Cerebellar nuclear complex (tissue), 1 donor: ENCODE measurements around the gene NUP210L.
"Not testable (repeated sequence)": the region's sequence is repeated elsewhere in the genome, so short reads cannot be mapped to it uniquely, and the experiment has no call there.

ENCODE experiments used
- DNase-seq, 2 experiments: peaks; one replicate each; lab custom pipeline; 2025; lab: John Stamatoyannopoulos, UW

NUP210L gene

DNA sequence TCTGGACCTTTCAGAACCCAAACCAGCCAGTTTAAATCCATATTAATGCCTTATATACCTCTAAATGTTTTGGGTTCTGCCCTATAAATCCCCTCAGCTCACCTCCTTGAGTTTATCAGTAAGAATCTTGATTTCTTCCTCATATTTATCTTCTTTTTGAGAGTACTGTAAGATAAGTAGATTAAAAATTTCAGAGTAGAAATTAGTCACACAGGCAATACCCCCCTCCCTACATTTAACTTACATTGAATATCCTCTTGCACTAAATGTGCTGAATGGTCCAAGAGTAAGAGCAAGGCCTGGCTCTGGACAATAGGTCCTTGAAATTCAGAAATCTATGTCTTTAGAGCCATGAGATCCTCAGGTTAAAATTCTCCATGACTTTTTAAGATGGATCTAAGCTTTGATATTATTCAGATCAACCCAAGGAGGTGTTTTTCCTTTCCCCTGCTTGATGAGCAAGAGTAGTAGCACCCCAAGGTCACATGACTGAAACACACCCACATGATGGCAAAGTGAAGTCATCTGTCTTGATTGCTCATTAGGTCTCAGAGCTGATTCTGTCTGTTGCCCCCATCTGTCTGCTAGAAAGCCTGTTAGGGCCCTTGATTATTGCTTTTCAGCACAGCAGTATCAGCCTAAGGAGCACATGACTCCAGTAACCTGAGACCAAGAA lies 15.8 kb upstream of the NUP210L start:
- DNase-seq: no peak

DNA sequence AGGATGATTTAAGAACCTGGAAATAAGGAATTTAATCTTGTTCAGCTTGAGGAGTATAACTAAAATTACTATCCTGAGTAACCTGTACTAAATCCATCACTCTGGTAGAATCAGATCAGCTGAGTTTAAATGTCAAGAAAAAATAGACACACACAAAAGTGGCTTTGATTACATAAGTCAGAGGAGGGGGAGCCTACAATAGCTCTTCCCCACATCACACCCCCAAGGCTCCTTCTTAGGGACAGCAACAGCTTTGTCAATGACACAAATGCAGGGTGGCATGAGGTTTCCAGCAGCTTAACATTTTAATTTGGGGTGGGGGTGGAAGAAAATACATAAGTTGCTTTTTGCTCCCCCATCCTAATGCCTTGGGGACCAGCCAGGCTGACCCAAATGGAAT lies 12.6 kb upstream of the NUP210L start:
- DNase-seq: no peak

DNA sequence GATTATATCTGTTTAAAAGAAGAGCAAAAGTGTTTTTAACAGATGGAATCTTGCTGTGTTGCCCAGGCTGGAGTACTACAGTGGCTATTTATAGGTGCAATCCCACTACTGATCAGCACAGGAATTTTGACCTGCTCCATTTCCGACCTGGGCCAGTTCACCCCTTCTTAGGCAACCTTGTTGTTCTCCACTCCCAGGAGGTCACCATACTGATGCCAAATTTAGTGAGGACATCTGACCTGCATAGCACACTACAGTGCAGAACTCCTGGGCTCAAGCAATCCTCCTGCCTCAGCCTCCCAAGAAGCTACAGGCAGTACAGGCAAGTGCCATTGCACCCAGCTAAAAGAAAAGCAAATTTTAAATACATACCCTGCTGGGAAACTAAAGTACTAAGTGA lies 11.3 kb upstream of the NUP210L start:
- DNase-seq: no peak

DNA sequence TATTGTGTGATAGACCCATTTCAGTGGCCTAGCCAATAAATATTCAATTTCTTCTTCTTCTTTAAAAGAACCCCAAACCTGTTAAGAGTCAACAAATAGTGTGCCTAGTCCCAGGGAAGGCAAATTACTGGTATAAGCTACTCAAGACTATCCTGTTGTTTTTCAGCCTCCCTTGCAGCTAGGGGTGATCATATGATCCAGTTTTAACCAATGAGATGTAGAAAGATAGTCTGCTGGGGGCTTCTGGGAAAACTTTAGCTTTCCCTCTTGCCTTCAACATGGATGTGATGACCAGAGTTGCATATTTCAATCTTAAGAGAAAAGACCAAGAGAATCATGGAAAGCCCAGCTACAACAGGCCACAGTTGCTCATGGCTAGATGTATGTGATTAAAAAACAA lies 4.7 kb upstream of the NUP210L start:
- DNase-seq: no peak

DNA sequence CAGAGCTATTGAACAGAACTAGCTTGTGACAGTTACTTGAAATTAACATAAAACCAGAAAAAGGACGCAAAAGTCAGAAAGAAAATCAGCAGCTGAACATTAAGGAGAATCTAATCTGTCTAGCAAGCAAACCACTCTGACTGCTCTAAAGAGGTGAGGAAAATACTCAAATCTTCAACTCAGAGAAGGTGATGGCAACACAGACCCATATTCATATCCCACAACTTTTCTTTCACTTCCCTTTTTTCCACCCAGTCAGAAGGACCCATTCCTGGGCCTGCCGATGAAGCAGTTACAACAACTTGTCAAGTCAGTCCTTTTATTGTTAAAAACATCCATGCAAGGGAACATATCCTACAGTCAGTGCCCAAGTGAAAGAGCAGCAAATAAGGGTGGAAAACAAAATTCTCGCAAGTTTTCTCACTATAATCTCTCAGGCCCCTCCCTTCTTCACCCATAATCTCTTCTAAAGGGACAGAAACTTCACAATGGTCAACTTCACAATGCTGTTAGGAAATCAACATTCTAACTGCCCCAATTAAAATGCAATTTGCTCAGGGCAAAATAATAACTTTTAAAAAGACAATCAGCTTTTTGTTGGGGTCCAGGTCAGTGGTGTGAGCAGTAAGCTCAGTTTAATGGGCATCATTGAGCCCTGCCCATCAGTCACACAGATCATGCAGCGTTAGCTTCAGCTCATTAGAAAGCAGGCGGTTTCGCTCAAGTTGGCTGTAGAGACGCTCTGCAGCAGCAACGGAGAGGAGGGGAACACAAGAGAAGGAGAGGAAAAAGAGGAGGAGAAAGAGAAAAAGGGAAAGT lies 3.6 kb upstream of the NUP210L start:
- no peak for DNase-seq

DNA sequence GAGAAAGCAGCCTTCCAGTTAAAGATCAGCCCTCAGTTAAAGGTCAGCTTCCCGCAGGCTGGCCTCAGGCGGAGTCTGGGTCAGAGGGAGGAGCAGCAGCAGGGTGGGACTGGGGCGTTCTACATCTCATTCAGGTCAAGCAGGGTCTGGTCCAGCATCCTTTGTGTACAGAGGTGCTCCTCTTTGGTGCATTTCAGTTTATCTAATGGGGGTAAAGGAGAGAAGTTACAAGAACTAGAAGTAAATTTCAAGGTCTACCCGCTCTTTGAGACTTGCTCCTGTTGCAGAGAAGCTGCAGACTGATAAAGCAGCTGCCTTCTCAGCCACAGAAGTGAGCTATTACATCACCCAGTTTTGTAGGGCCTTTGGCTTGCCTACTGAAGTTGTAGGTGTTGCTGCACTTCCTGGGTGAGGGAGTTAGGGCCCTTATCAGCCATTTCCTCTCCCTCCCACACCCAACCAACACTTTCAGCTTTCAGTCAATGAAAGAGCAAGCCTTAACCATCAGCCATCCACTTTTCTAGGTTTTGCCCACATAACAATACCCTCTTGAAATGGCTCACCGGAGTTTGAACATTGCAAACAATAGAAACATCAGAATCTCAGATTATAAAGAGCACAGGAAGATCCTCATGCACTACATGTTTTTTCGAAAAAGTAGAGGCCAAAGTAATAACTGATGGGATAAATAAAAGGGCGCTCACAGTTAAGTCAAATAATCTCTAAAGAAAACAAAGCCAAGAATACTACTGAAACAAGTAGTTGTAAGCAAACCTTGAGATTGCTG lies 2.8 kb upstream of the NUP210L start:
- no peak for DNase-seq

DNA sequence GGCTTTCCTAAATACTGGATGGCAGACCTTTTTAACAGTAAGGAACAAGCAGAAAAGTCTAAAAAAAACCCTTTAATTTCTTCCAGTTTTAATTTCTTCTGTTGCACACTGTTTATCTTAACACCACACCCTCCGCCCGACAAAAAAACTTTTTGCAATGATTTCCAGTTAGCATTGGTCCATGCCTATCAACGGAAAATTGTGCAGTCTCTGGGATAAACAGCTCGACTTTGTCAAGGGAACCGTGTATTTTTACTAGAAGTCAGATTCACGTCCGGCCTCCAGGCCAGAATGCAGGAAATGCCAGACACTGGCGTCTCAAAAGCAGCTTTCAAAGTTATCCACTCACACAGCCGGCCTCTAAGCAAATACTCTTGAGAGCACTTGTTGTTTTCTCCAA lies 378 bp upstream of the NUP210L start:
- DNase-seq: no peak

DNA sequence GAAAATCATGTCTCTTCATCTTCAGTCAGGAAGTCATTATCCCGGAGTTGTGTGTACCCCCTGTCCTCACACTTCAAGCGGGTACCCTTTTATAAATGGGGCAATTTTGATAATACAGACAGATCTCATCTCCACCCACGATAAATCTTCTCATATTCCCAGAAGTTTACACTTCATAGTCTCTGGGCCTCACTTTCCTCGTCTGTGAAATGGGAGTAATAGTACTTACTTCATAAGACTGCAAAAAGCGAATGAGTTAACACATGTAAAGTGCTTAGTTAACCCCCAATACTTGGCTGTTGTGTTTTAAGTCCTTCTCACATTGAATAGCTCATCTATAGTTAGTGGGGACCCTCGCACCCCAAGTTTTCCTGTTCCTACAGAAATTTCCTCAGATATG lies 820 bp downstream of the NUP210L start:
- no peak for DNase-seq

DNA sequence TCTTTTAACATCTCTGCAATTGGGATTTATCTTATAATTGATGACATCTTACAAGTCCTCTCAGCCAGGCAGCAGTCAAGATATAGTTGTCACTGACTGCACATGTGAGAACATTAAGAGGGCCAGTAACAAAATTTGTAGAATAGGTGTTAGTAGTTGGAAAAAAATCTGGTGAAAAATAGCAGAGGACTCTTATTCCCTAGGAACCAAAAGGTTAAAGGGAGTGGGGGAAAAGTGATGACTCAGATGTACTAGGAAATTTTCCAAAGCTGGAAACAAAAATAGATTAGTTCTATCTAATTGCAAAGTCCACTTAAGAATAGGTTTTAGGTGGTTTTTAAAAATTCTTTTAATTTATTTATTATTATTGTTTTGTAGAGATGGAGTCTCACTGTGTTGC lies 3.6 kb downstream of the NUP210L start:
- DNase-seq: no peak

DNA sequence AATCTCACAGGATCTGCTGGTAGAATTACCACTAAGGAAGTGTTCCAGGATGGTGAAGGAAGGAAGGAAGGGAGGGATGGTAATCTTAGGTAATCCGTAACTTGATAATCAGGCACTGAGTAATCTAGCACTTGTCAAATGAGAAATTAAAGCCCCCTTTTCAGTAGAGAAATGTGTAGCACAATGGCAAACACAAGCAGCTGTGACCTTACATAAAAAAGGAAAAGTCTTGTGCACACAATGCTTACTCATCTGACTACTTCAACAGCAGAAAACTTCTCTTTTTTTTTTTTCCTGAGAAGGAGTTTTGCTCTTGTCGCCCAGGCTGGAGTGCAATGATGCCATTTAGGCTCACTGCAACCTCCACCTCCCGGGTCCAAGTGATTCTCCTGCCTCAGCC lies 6.1 kb downstream of the NUP210L start:
- no peak for DNase-seq

DNA sequence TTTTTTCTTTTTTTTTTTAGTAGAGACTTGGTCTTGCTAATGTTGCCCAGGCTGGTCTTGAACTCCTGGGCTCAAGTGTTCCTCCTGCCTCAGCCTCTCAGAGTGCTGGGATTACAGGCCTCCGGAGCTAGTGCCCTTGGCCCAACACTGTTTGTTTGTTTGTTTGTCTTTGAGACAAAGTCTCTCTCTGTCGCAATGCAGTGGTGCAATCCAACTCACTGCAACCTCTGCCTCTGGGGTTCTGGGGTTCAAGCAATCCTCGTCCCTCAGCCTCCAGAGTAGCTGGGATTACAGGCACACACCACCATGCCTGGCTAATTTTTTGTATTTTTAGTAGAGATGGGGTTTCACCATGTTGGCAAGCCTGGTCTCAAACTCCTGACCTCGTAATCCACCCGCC lies 7.4 kb downstream of the NUP210L start:
- not testable (repeated sequence) for DNase-seq

DNA sequence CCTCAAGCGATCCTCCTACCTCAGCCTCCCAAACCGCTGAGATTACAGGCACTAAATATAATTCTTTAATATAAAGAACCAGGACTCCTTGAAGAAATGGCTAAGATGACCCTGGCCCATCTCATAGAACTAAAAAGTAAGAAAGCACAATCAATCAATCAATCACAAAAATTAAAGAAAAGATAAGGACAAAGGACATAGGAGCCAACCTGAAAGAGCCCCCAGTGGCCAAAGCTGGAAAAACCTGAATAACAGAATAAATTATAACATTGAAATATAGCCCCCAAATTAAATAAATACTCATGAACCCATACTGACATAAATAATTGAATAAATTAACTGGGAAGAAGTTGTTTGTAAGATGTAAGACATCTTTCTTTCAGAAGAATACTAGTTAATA lies 8.9 kb downstream of the NUP210L start:
- no peak for DNase-seq

DNA sequence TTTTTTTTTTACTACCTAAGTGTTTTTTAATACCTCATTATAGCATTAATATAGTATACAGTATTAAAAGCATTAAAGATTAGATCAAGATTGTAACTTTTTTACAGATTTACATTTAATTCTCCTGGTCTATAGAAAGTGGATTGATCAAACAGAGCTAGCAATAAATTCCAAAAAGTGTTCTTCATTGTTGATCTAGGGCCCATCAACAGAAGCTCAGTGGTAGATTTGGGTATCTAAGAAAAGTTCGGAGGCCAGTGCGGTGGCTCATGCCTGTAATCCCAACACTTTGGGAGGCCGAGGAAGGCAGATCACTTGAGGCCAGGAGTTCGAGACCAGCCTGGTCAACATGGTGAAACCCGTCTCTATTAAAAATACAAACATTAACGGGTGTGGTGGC lies 12.5 kb downstream of the NUP210L start:
- no peak for DNase-seq

DNA sequence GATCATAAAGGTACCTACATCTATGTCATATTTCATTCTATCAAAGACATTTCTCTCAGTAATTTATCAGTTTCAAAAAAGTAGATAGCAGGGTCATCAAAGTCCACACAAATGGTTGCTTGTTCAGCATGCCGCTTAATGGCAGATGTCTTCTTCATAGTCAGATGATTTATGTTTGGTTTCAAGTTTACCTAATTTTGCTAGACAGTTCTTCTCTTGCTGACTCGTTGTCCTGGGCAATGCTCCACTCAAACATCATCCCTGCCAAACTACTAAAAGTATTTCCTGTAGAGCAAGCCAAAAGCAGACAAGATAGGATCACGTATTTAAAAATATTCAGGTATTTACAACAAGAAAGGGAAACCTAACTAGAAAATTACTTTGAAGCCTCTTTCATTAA lies 13.6 kb downstream of the NUP210L start:
- no peak for DNase-seq

DNA sequence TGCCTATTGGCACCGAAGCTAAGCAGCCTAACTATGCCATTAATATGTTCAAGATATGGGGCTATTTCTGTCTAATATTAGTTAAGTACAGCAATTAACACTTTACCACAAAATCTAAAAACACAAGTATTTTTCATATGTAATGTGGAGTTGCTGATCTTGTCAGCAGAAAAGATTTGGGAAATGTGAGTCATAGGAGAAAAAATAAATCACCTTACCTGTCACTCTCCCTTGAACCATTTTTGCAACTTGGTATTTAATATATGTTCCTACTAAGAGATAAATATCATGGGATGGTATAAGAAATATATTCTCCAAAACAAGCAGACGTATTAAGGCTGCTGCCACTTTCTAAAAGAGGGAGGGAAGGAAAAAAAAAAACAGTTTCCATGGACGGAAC lies 17.0 kb downstream of the NUP210L start:
- no peak for DNase-seq

DNA sequence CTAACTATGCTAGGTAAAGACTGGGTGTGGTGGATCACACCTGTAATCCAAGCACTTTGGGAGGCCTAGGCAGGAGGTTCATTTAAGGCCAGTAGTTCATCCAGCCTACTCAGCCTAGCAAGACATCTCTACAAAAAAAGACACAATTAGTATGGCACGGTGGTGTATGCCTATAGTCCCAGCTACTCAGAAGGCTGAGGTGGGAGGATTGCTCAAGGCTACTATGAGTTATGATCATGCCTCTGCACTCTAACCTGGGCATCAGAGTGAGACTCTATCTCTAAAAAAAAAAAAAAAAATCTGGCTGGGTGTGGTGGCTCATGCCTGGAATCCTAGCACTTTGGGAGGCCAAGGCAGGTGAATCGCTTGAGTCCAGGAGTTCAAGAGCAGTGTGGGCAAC lies 21.6 kb downstream of the NUP210L start:
- no peak for DNase-seq

DNA sequence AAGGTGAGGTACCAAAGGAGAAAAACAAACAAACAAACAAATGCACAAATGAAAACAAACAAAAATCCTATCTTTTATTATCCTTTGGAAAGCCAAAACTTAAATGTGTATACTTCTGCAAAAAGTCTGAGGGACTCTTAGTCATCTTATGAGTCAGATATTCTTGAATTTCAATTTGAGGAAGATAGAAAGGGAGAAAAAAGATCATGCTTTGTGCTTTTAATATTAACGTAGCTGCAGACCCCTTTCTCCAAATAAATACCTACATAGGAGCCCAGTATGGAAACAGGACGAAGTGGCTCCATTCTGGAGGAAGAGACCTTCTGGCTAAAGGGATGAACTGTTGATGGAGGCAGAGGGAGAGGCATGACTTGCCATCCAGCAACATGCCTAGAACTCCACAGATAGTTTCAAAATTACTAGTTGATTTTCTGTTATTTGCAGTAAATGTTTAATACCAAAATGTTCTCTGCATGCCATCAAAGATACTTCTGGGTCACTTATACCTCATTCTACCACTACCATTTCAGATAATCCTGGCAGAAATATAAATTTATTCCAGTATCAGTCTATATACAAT lies 25.4 kb downstream of the NUP210L start:
- DNase-seq: no peak

DNA sequence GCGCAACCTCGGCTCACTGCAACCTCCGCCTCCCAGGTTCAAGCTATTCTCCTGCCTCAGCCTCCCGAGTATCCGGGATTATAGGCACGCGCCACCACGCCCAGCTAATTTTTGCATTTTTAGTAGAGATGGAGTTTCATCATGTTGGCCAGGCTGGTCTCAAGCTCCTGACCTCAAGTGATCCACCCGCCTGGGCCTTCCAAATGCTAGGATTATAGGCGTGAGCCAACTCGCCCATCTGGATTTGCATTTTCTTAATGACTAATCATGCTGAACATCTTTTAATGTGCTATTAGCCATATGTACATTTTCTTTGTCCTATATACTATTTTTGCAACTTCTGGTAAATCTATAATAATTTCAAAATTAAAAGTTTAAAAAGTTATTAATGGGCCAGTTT lies 31.7 kb downstream of the NUP210L start:
- DNase-seq: not testable (repeated sequence)

DNA sequence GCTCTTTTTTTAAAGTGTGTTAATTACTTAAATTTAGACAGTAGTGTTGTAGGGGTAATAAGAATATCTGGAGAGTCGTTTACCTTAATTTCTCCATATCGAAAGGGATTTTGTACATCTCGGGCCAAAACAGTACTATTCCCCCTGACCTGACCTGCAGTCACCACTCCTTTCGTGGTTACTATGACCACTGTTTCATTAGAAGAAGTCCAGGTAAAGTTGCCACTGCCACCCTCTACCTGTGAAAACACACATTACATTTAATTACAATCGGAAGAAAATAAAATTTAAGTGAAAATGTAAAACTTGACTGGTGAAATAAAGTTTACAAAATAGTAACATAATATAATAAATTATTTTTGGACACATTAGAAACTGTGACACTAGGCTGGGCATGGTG lies 37.2 kb downstream of the NUP210L start:
- DNase-seq: no peak

DNA sequence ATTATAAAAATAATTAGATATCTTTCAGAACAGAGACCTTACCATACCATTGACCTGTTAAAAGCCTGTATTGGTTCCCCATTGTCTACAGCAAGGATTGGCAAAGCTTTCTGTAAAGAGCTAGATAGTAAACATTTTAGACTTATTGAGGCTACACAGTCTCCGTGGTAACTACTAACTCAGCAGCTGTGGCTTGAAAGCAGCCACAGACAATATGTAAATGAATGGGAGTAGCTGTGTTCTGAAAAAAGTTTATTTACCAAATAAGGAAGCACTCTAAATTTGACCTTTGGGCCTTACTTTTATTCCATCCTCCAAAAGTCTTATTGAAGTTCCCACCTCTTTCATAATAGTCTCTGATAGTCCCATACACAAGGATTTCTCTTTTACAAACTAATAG lies 39.7 kb downstream of the NUP210L start:
- DNase-seq: no peak

DNA sequence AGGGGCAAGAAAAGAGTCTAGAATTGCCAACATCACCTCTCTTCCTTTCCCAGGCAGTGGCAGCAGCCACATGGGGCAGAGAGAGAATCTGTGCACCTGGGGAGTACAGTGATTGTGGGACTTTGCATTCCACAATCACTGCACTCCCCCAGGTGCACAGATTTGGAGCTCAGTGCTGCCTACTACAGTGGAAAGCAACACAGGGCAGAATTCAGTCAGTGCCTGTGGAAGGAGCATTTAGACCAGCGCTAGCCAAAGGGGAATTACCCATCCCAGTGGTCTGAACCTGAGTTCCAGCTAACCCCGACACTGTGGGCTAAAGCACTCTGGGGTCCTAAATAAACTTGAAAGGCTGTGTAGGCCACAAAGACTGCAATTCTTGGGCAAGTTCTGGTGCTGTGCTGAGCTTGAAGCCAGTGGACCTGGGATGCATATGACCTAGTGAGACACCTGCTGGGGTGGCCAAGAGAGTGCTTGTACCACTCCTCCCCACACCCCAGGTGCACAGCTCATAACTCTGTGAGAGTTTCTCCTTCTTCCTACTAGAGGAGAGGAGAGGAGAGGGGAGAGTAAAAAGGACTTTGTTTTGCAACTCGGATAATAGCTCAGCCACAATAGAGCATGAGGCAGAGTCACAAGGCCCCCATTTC lies 50.3 kb downstream of the NUP210L start:
- DNase-seq: no peak

DNA sequence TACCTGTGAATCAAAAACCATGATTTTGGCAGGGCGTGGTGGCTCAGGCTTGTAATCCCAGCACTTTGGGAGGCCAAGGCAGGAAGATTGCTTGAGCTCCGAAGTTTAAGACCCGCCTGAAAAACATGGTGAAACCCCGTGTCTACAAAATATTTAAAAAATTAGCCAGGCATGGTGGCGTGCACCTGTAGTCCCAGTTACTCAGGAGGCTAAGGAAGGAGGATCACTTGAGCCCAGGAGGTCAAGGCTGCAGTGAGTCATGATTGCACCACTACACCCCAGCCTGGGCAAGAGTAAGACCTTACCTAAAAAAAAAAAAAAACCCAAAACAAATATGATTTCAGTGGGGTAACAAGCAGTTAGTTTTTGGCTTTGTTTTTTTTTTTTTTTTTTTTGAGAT lies 54.7 kb downstream of the NUP210L start:
- not testable (repeated sequence) for DNase-seq
